Kidney epithelial cell (primary cell): ENCODE measurements around the gene NCOA5. TPM values are rescaled to one million over a fixed set of nuclear protein-coding genes. Genes with fewer than 3 reads are reported as not detected.

Experiments used
- DNase-seq: peaks from one replicate; pipeline ENCODE4 v3.0.0-alpha.2; 2010; ENCODE audit warnings: low read depth
- H3K27me3 ChIP-seq: 2 replicates; pipeline ENCODE4 v1.6.0; 2011; ENCODE audit warnings: low read length; ENCODE audit not compliant: control insufficient read depth, insufficient read depth
- H3K36me3 ChIP-seq: 2 replicates; pipeline ENCODE4 v1.5.1; 2011; ENCODE audit warnings: low read length; ENCODE audit not compliant: control insufficient read depth, insufficient read depth
- H3K4me3 ChIP-seq: 2 replicates; pipeline ENCODE4 v1.5.1; 2011; ENCODE audit warnings: low read depth, mild to moderate bottlenecking, control low read depth, low read length
- total RNA-seq: library from RNA; depleted of rRNA; stranded (reverse); fragments of >200 nt; gene quantifications from 2 replicates; pipeline ENCODE4 v1.2.3, GENCODE V29; 2015
- TF ChIP-seq, protein P1 (sequence below): IDR thresholded peaks from 2 replicates; pipeline ENCODE4 v1.5.1; 2011; ENCODE audit warnings: mild to moderate bottlenecking, moderate library complexity, low read length, control low read depth, inconsistent platforms; ENCODE audit not compliant: insufficient read depth, poor library complexity, severe bottlenecking

The NCOA5 gene
- total RNA-seq, 1 donor from 2014 or later: 31.4 TPM

DNA sequence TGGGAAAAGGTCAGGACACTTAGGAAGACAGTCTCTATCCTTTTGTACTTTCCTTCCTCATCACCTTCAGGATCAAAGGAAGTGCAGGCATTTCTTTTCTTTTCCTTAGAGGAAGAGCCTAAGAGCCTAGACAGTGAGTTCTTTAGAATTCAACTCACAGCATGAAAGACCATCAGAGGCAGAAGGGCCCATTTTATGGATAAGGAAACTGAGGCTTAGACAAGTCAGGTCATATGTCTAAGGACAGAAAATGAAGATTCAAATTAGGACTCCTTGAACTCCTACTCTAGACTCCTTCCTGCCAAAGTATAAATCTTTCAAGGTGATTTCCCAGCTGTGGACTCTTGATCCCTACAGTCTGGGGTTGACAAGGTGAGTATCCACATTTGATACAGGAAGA lies 39.9 kb downstream of the NCOA5 start:
- no peak overlapping the region for H3K4me3 ChIP-seq
- H3K27me3 ChIP-seq: peaks cover 8% of the 10 kb centered on the region
- no peak for DNase-seq
- no peaks in the 10 kb centered on the region for H3K36me3 ChIP-seq
- TF ChIP-seq, protein P1, sequence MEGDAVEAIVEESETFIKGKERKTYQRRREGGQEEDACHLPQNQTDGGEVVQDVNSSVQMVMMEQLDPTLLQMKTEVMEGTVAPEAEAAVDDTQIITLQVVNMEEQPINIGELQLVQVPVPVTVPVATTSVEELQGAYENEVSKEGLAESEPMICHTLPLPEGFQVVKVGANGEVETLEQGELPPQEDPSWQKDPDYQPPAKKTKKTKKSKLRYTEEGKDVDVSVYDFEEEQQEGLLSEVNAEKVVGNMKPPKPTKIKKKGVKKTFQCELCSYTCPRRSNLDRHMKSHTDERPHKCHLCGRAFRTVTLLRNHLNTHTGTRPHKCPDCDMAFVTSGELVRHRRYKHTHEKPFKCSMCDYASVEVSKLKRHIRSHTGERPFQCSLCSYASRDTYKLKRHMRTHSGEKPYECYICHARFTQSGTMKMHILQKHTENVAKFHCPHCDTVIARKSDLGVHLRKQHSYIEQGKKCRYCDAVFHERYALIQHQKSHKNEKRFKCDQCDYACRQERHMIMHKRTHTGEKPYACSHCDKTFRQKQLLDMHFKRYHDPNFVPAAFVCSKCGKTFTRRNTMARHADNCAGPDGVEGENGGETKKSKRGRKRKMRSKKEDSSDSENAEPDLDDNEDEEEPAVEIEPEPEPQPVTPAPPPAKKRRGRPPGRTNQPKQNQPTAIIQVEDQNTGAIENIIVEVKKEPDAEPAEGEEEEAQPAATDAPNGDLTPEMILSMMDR: no peak

DNA sequence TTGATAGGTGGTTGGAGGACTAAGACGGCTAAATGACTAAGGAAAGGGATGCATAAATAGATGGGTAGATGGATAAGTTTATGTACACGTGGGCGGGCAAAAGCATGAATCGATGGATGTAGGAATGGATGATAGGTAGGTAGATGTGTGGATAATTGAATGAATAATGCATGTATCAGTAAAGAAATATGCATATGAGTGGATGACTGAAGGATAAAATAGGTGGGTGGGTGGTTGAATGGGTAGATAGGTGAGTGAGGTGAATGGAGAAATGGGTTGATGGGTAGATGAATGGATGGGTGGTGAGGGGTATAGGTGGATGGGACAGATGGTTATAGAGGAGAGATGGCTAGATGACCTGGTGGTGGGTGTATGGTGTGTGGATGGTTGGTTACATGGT lies 40.6 kb downstream of the NCOA5 start:
- H3K27me3 ChIP-seq: peaks cover 8% of the 10 kb centered on the region
- no peak for DNase-seq
- no peak overlapping the region for H3K4me3 ChIP-seq
- TF ChIP-seq, protein P1: no peak
- H3K36me3 ChIP-seq: no peaks in the 10 kb centered on the region

DNA sequence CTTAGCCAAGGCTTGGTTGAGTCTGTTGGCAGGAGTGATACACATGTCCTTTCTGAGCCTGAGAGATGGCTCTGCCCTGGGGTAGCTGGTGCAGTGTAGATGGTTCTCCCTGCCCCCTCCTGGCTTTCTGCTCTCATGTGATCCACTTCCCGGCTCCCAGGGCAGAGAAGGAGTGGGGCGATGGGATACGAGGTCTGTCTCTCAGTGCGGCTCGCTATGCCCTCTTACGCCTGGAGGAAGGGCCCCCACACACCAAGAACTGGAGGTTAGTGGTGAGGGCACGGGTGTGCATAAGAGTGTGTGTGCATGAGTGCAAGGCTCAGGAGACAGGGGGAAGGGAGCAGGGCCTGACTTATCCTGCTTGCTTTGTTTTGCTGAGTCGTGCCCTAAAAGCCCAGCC lies 41.9 kb downstream of the NCOA5 start:
- Histone ChIP-seq H3K27me3 (peaks cover 8% of the 10 kb centered on the region), H3K4me3 (no peak overlapping the region), H3K36me3 (no peaks in the 10 kb centered on the region)
- DNase-seq: no peak
- TF ChIP-seq, protein P1: no peak

DNA sequence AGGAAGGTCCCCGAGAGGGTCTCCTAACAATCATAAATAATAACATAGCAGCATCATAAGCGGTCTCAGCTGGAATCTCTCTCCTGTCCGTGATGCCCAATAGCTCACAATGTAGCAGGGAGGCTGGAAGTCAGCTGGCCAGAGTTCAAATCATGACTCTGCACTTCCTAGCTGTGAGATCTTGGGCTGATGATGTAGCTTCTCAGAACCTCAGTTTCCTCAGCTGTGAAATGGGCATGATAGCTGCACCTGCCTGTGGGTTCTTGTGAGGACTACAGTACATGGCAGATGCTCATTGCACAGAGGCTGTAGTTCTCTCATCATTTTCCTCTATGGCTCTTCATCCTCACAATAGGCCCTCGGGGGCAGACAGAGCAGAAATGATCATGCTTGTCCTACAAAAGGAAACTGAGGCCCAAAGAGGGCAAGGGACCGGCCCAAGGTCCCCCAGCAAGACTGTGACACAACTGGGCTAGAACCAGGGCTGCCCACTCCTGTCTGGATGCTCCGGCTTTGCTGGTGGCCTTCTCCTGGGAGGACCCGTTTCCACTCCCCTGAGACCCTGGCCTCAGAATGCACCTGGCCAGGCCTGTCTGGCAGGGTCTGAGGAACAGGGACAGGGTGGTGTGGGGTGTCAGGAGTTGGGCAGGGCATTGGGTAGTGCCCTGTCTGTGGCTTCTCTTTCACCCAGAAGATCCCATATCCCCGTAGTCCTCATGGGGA lies 43.0 kb downstream of the NCOA5 start:
- Histone ChIP-seq H3K36me3 (no peaks in the 10 kb centered on the region), H3K4me3 (no peak overlapping the region), H3K27me3 (peaks cover 10% of the 10 kb centered on the region)
- TF ChIP-seq, protein P1: no peak
- DNase-seq: no peak

DNA sequence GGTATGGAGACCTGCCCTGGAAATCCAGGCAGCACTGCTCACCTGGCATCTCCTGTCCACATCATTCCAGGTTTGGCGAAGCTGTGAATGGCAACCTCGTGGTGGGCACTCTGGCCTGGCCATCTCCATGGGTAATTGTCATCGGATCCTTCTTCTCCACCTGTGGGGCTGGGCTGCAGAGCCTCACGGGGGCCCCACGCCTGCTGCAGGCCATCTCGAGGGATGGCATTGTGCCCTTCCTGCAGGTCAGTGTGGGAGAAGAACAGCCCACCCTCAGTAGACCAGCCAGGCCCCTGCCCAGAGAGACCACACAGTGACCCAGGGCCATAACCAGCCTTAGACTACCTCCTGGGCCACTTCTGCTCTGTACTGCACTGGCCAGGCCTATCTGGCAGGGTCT lies 44.9 kb downstream of the NCOA5 start:
- Histone ChIP-seq H3K36me3 (no peaks in the 10 kb centered on the region), H3K4me3 (no peak overlapping the region), H3K27me3 (peaks cover 4% of the 10 kb centered on the region)
- TF ChIP-seq, protein P1: no peak
- DNase-seq: no peak

DNA sequence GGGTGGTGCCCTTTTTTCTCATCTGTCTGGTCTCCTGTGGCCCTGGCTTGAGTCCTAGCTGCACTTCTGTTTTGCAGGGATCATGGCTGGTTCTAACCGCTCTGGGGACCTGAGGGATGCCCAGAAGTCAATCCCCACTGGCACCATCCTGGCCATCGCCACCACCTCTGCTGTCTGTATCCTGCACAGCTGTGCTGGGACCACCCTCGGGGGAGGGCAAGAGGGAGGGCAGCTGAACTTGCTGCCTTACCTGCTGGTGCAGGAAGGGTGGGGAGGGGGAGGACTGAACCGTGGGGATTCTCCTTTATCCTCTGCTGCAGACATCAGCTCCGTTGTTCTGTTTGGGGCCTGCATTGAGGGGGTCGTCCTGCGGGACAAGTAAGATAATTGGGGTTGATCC lies 46.2 kb downstream of the NCOA5 start:
- TF ChIP-seq, protein P1: no peak
- DNase-seq: no peak
- Histone ChIP-seq H3K36me3 (no peaks in the 10 kb centered on the region), H3K27me3 (peaks cover 2% of the 10 kb centered on the region), H3K4me3 (no peak overlapping the region)
